Stomach (tissue), 4 donors: ENCODE results near the gene SPATA19.

Source experiments
- CTCF ChIP-seq, 7 experiments: fragments of 450-650 bp in 4 of 7; fragments of 200-600 bp in 3 of 7; sonication (generic) in 3 of 7; IDR thresholded peaks; one replicate each; pipeline ENCODE4 v1.5.1; 2016 to 2019; ENCODE audit warnings: antibody characterized with exemption in 7 of 7, control low read depth in 2 of 7, mild to moderate bottlenecking in 1 of 7
- EP300 ChIP-seq: sonication (generic); formaldehyde crosslinking; IDR thresholded peaks from one replicate; pipeline ENCODE4 v1.6.1; 2017; ENCODE audit warnings: antibody characterized with exemption
- POLR2A ChIP-seq, 4 donors: fragments of 450-650 bp; IDR thresholded peaks; one replicate each; pipeline ENCODE4 v1.6.1; 2016; ENCODE audit warnings: antibody characterized with exemption in 4 of 4, control low read depth in 2 of 4, mild to moderate bottlenecking in 1 of 4, moderate library complexity in 1 of 4
- POLR2AphosphoS5 ChIP-seq, 3 donors: sonication (generic); formaldehyde crosslinking; IDR thresholded peaks; one replicate each; pipeline ENCODE4 v1.6.1; 2016; ENCODE audit warnings: antibody characterized with exemption in 3 of 3

DNA sequence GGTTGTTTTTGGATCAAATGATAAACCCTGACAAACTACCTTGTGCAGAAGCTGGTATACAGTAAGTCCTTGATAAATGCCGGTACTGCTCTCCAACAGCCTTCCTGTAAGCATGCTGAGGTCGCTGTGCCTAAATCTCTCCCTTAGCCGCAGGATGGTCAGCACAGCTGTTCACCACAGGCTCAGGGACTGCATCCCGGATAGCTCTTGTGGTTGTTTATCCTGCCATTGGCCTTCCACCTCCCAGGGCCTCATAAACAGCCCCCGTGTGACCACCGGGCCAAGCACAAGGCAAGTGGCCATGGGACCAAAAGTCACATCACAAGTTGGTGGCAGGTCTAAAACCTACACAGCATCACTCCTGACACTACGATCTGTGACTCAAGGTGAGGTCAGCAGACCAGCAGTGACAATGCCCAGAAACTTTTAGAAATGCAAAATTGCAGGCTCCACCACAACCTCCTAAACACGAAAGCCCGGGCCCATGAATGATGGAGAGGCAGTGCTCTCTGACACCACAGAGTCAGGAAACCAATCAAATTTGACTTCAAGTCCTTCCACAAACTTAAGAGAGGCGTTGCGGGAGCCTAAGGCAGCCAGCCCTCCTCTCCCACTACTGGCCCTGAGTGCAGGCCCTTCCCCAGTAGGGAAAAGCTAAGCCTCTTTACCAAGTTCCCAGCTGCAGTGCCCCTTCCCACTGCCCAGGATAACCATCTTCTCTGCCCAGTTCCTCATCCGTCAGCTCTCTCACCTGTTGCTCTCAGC lies 3.9 kb downstream of the SPATA19 start:
- TF ChIP-seq CTCF (IDR thresholded peaks at IDR 0.05) (no peak), POLR2A (IDR thresholded peaks at IDR 0.05) (no peak), POLR2AphosphoS5 (IDR thresholded peaks at IDR 0.05) (no peak), EP300 (no peak)
